HG03066 (cell line): ENCODE measurements around the gene SIRT1.
"Not testable (repeated sequence)": the region's sequence is repeated elsewhere in the genome, so short reads cannot be mapped to it uniquely, and the experiment has no call there.

Experiments
- ATAC-seq: cut with Tn5 transposase; IDR thresholded peaks from one replicate; pipeline ENCODE4 v1.9.1; 2021; ENCODE audit warnings: low read depth; ENCODE audit not compliant: unreplicated experiment

The SIRT1 gene

DNA sequence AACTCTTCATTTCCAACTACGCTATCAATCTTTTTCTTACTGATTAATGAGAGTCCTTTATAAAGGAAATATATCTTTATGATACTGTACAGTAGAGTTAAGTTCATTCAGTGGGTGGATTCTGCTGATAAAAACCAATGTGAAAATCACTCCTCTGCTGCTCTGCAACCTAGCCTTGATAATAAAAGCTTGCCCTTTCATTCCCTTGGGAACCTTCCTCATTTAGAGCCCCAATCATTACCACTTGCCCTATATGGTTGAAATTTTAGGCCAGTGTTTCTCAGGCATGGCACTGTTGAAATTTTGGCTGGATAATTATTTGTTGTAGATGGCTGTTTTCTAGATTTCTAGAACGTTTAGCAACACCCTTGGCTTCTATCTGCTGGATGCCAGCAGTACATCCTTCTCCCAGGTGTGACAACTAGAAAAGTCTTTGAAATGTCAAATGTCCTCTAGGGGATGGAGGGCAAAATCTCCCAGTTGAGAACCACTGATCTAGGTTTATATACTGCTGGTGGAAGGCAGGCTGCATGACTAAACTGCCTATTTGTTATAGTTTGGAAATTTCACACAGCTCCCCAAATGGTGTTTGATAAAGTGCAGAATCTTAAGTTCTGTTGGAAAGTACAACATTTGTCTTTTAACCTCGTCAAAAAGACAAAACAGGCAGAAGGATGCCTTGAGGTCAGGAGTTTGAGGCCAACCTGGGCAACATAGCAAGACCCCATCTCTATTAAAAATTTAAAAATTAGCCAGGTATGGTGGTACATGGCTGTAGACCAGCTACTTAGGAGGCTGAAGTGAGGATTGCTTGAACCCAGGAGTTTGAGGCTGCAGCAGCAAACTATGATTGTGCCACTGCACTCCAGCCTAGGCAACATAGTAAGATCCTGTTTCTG lies 8.9 kb upstream of the SIRT1 start:
- ATAC-seq = no peak

DNA sequence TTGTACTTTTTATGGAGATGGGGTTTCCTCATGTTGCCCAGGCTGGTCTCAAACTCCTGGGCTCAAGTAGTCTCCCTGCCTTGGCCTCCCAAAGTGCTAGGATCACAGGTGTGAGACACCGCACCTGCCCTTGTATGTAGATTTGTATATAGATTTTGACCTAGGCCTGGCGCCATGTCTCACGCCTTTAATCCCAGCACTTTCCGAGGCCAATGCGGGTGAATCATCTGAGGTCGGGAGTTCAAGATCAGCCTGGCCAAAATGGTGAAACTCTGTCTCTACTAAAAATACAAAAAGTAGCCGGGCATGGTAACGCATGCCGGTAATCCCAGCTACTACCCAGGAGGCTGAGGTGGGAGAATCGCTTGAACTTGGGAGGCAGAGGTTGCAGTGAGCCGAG lies 7.0 kb upstream of the SIRT1 start:
- not testable (repeated sequence) for ATAC-seq

GRCh38 chr10:67878133-67878532 lies 6.3 kb upstream of the SIRT1 start:
- no peak for ATAC-seq

DNA sequence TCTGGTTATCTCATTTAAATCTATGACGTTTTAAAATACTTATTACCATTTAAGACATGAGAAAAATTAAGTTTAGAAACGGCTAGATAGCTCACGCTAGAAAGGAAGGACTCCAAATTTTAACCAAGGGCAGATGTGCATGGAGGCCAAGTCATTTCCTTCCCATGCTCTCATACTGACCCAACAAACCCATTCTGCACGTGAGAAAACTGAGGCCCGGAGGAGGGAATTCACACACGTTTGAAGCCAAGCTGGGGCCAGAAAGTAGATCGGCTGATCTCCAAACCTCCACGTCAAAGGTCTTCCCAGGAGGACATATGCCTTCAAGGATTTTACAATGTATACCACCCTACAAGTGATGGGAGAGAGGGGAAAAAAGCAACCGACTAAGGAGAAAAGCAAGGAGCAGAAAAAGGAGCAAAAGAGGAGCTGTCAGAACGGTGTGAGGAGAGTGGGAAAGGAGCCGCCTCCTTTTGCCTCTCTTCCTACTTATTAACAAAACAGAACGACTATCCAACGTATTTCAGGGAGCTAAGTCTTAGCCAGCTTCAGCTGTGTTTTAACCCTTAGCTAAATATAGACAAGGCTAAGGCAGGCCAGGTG lies 645 bp upstream of the SIRT1 start:
- no peak for ATAC-seq

DNA sequence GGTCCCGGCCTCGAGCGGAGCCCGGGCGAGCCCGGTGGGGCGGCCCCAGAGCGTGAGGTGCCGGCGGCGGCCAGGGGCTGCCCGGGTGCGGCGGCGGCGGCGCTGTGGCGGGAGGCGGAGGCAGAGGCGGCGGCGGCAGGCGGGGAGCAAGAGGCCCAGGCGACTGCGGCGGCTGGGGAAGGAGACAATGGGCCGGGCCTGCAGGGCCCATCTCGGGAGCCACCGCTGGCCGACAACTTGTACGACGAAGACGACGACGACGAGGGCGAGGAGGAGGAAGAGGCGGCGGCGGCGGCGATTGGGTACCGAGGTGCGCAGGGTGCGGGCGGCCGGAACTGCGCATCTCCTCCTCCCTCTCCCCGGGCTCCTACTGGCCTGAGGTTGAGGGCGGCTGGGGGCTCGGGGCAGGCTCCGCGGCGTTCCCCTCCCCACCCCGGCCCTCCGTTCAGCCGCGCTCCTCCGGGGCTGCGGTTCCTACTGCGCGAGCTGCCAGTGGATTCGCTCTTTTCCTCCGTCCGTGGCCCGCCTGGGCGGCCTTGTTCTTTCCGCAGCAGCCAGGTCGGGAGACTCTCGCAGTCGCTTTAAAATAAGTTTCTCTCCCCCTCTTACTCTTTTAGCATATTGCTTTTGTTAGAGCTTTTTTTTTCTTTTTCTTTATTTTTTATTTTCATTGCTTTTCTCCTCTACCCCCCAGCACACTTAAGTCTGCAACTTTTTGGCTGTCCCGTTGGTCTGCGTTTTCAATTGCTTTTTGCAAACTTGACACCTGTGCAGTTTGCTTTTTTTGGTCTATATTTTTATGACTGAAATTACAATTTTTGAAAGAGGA lies 600 bp downstream of the SIRT1 start:
- ATAC-seq = peak; percentile 57

DNA sequence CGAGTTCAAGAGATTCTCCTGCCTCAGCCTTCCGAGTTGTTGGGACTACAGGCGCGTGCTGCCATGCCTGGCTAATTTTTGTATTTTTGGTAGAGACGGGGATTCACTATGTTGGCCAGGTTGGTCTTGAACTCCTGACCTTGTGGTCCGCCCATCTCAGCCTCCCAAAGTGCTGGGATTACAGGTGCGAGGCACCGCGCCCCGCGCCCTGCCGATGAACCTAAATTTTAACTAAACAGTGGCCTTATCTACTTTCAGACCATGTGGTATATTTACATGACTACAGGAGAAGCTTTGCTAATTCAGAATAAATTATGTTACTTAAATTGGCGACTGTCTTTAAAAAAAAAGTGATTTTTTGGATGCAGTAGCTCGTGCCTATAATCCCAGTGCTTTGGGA lies 9.2 kb downstream of the SIRT1 start:
- ATAC-seq = no peak

DNA sequence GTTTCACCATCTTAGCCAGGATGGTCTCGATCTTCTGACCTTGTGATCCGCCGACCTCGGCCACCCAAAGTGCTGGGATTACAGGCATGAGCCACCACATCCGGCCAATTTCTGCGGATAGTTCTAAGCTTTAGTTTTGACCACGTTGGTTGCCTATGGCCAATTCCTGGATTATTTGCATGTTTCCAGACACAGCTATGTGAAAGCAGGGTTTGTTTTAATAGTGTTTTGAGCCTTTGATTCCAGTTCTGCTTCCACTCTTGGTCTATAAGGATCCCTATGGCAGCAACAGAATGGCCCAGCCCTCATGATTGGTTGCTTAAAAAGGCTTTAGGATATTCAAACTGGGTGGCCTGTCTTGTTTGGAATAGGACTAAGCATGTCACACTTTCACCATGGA lies 19.1 kb downstream of the SIRT1 start:
- ATAC-seq = no peak

DNA sequence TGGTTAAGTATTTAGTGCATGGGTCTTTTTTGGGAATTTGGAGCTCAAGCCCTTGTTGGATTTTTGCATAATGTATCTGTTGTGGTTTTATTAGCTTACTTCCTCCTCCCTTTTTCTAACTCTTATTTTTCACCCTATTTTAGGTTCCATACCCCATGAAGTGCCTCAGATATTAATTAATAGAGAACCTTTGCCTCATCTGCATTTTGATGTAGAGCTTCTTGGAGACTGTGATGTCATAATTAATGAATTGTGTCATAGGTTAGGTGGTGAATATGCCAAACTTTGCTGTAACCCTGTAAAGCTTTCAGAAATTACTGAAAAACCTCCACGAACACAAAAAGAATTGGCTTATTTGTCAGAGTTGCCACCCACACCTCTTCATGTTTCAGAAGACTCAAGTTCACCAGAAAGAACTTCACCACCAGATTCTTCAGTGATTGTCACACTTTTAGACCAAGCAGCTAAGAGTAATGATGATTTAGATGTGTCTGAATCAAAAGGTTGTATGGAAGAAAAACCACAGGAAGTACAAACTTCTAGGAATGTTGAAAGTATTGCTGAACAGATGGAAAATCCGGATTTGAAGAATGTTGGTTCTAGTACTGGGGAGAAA lies 28.0 kb downstream of the SIRT1 start:
- ATAC-seq = no peak

GRCh38 chr10:67914777-67915340 lies 30.4 kb downstream of the SIRT1 start:
- no peak for ATAC-seq

DNA sequence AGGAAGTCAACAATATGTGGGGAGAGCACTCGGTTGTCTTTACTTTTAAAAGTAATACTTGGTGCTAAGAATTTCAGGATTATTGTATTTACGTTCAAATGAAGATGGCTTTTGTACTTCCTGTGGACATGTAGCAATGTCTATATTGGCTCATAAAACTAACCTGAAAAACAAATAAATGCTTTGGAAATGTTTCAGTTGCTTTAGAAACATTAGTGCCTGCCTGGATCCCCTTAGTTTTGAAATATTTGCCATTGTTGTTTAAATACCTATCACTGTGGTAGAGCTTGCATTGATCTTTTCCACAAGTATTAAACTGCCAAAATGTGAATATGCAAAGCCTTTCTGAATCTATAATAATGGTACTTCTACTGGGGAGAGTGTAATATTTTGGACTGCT lies 32.7 kb downstream of the SIRT1 start:
- no peak for ATAC-seq

DNA sequence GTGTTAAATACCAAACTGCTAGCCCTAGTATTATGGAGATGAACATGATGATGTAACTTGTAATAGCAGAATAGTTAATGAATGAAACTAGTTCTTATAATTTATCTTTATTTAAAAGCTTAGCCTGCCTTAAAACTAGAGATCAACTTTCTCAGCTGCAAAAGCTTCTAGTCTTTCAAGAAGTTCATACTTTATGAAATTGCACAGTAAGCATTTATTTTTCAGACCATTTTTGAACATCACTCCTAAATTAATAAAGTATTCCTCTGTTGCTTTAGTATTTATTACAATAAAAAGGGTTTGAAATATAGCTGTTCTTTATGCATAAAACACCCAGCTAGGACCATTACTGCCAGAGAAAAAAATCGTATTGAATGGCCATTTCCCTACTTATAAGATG lies 33.2 kb downstream of the SIRT1 start:
- no peak for ATAC-seq

GRCh38 chr10:67921065-67921464 lies 36.6 kb downstream of the SIRT1 start:
- no peak for ATAC-seq

DNA sequence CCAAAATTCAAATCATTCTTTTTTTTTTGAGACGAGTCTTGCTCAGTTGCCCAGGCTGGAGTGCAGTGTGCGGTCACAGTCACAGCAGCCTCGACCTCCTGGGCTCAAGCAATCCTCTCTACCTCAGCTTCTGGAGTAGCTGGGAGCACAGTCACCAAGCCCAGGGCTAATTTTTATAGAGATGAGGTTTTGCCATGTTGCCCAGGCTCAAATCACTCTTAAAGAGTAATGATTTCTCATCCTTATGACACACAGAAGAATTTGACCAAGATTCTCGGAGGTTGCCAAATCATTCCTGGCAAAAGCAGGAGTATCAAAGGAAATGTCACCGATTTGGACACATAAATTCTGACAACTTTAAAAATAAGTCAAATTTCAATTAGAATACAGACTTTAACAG lies 39.1 kb downstream of the SIRT1 start:
- no peak for ATAC-seq

GRCh38 chr10:67924136-67924535 lies 39.7 kb downstream of the SIRT1 start:
- no peak for ATAC-seq

GRCh38 chr10:67925449-67926005 lies 41.1 kb downstream of the SIRT1 start:
- ATAC-seq = no peak

- no peak for ATAC-seq
These were observed 42.5 kb downstream of the SIRT1 start for GRCh38 chr10:67926951-67927350.

DNA sequence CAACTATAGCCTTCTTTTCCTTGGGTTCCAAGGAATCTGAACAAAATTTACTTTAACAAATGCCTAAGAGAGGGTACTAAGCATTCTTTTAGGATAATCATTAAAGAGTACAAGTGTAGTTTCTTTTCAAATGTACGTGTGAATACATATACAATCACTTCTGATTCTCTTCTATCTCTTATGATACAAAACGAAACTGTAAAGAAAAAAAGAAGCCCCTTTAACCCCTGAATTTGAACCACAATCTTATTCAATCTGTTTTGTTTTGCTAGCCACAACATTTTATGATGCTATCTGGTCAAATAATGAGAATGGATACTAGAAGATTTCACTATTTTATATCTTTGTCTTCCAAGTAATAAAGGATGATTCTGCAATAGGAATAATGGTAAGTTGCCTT lies 48.7 kb downstream of the SIRT1 start:
- ATAC-seq = no peak

DNA sequence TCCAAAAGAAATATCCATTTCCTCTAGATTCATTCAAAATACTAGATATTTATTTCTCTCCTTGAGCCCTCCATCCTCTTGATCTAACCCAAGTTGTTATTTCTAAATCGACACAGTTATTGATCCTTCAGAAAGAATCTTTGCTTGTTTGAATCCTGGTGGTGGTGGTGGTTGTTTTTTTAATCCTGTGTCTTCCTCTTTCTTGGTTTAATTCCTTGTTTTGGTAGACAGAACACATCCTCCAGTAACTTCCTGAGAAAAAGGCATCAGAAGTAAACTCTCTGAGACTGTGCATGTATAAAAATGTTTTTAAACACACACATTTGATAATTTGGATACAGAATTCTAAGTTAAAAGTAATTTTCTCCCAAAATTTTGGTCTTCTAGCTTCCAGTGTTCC lies 49.9 kb downstream of the SIRT1 start:
- no peak for ATAC-seq

- ATAC-seq = no peak
These were observed 50.8 kb downstream of the SIRT1 start for GRCh38 chr10:67935223-67935622.

DNA sequence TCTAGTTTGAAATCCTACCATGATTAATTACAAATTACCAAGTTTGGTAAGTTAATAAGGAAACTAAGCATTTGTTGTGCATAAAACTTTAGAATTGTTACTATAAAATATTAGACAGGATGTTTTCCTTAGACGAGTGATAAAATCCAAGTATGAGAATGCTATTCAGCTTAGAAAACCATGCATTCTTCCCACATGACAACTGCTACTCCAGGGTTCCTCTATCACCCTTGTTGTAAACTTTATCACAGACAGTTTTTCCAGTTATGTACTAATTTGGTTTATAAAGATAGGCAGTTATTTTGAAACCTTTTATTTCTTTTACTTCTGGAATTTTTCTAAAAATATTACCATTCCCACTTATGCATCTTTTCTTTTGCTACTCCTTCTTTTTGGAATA lies 52.0 kb downstream of the SIRT1 start:
- ATAC-seq = no peak
